ENCODE measurements around the gene GALE. TPM values are rescaled to one million over a fixed set of nuclear protein-coding genes. Genes with fewer than 3 reads are reported as not detected.

The GALE gene
- total and polyA plus RNA-seq, 2 of the 4 experiments (the other 2 are of a cell fraction), result 31.7 to 39.9 TPM

DNA sequence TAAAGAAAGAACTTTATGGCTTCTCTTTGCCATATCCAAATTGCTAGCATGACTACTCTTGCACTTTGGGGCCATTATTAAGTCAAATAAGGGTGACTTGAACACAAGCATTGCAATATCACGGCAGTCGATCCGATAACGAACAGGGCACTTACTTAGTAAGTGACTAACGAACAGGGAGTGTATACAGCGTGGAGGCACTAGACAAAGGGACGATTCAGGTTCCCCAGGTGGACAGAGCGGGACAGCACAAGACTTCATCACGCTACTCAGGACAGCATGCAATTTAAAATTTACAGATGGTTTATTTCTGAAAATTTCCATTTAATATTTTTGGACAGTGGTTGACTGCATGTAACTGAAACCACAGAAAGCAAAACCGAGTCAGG lies 27.7 kb downstream of the GALE start:
- intact Hi-C loops (cut with micrococcal nuclease), result loop anchor here (1.0 to 5.0 kb wide), 3 partner anchors 79 to 143 kb away; partner anchors contain the start of gene FUCA1
- no peak overlapping the region for H3K56ac ChIP-seq (ENCODE audit: extremely low read depth, insufficient read depth, low read length)
- POLR2A ChIA-PET (ENCODE audit: unreplicated experiment), result no interaction called here
- no peak overlapping the region for H3K4me3 ChIP-seq (ENCODE audit: insufficient read depth, low read depth, low read length)
- H2AK5ac ChIP-seq (ENCODE audit: low read depth, low read length), result no peak overlapping the region
- H3K27me3 ChIP-seq (ENCODE audit: control insufficient read depth, insufficient read depth, low read length), result no peaks in the 10 kb centered on the region
- H3K4me2 ChIP-seq (ENCODE audit: low read depth, low read length), result no peak overlapping the region
- H3K14ac ChIP-seq (replicated peaks; ENCODE audit: low read depth, low read length), result no peak overlapping the region
- CTCF ChIA-PET, result no interaction called here
- ATAC-seq (ENCODE audit: low read depth) (no peak), DNase-seq (no peak)
- no peak for TF ChIP-seq RCOR1 (IDR thresholded peaks at IDR 0.05; ENCODE audit: insufficient replicate concordance, low read length)
- TF ChIP-seq, protein P1, sequence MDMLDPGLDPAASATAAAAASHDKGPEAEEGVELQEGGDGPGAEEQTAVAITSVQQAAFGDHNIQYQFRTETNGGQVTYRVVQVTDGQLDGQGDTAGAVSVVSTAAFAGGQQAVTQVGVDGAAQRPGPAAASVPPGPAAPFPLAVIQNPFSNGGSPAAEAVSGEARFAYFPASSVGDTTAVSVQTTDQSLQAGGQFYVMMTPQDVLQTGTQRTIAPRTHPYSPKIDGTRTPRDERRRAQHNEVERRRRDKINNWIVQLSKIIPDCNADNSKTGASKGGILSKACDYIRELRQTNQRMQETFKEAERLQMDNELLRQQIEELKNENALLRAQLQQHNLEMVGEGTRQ (IDR thresholded peaks at IDR 0.05; ENCODE audit: low read depth, low read length), result no peak
- no peak overlapping the region for H3K18ac ChIP-seq (ENCODE audit: low read depth, low read length)
- in situ Hi-C loops (cut with MboI; ENCODE audit: low sequenced_read_pairs), result no loop called here
- dilution Hi-C loops (cut with HindIII; ENCODE audit: low sequenced_read_pairs, unreplicated experiment), result no loop called here
- no peak overlapping the region for H2BK5ac ChIP-seq (ENCODE audit: low read depth, low read length, poor library complexity, severe bottlenecking)
- no peak overlapping the region for H4K91ac ChIP-seq (ENCODE audit: insufficient read depth, low read depth, low read length)
- H3K27ac ChIP-seq (ENCODE audit: insufficient read depth, low read length), result no peak overlapping the region
- no peak overlapping the region for H3K23ac ChIP-seq (ENCODE audit: low read depth, low read length)
- WGBS, 2 experiments (ENCODE audit: extremely low coverage in 2 of 2, insufficient read length in 1 of 2), result 90% methylated on average over 6 of the region's 10 CpGs; no CpG with 5 or more reads in 1 of the 2 experiments
- no peak overlapping the region for H4K5ac ChIP-seq (ENCODE audit: low read depth, low read length)
- 0 out of 2 replicates have a peak, but pooled peaks cover 3% of the 10 kb centered on the region for H3K9me1 ChIP-seq (ENCODE audit: insufficient read depth, low read length)
- H3K4me1 ChIP-seq (ENCODE audit: control insufficient read depth, insufficient read depth, low read length), result 0 out of 2 replicates have a peak, but pooled peaks cover 2% of the 10 kb centered on the region
- H2BK120ac ChIP-seq (ENCODE audit: low read depth, low read length), result no peak overlapping the region
- H2BK15ac ChIP-seq (ENCODE audit: low read depth, low read length), result no peak overlapping the region
- no peak overlapping the region for H4K8ac ChIP-seq (ENCODE audit: low read depth in 2 of 2, low read length in 2 of 2)
- peak overlapping the region; percentile 13 for H2AK9ac ChIP-seq (replicated peaks; ENCODE audit: low read depth, low read length, poor library complexity)
- H3K36me3 ChIP-seq (ENCODE audit: control insufficient read depth, insufficient read depth, low read length), result peaks cover 9% of the 10 kb centered on the region; the same call in 1 of the 2 replicates
- H3K79me1 ChIP-seq (ENCODE audit: low read depth in 1 of 2, low read length in 2 of 2), result peaks cover 8 to 21% of the 10 kb centered on the region in 2 experiments
- H2BK20ac ChIP-seq (ENCODE audit: low read depth, low read length), result no peak overlapping the region
- no peak overlapping the region for H3K4ac ChIP-seq (ENCODE audit: low read depth, low read length)
- no TSS peak for BruUV-seq (replicated peaks)
- no peaks in the 10 kb centered on the region for H4K20me1 ChIP-seq (ENCODE audit: insufficient read depth, low read length)
- H3K9ac ChIP-seq (ENCODE audit: low read depth, low read length), result no peak overlapping the region
- no peak overlapping the region for H2AFZ ChIP-seq (replicated peaks; ENCODE audit: low read length, poor library complexity)
- no peaks in the 10 kb centered on the region for H3K9me3 ChIP-seq (ENCODE audit: control insufficient read depth, insufficient read depth, low read length)

Measured in IMR-90 (cell line).